IMR-90 (cell line): ENCODE results near the gene ZNF776. TPM values are rescaled to one million over a fixed set of nuclear protein-coding genes. Genes with fewer than 3 reads are reported as not detected.
"Not testable (repeated sequence)": the region's sequence is repeated elsewhere in the genome, so short reads cannot be mapped to it uniquely, and the experiment has no call there.

Experiments used
- ATAC-seq: fragments of 200-7000 bp; cut with Tn5 transposase; 2 replicates; pipeline ENCODE4 v1.9.1; 2020; ENCODE audit warnings: low read depth, mild to moderate bottlenecking, moderate library complexity
- BruUV-seq: library from RNA; stranded (reverse); fragments of 400-500 nt; replicated peaks from 2 replicates; lab custom pipeline; 2021; lab: Mats Ljungman, UMichigan
- CTCF ChIA-PET: fragments of 300-600 bp; formaldehyde crosslinking; extraction: SDS; loops from one replicate; lab custom pipeline; 2021; ENCODE audit warnings: antibody characterized with exemption; lab: Yijun Ruan, JAX
- POLR2A ChIA-PET: fragments of 300-600 bp; sonication (Branson Sonifier 250); formaldehyde crosslinking; loops from one replicate; lab custom pipeline; 2022; ENCODE audit warnings: antibody characterized with exemption; ENCODE audit not compliant: unreplicated experiment; lab: Charles Lee
- DNase-seq: peaks from one replicate; pipeline ENCODE4 v3.0.0; 2013
- H2AFZ ChIP-seq: replicated peaks from 2 replicates; pipeline ENCODE3; 2013; ENCODE audit warnings: low read length, mild to moderate bottlenecking; ENCODE audit not compliant: poor library complexity
- H2AK5ac ChIP-seq: 2 replicates; pipeline ENCODE4 v1.6.1; 2013; ENCODE audit warnings: low read depth, low read length, inconsistent platforms
- H2AK9ac ChIP-seq: replicated peaks from 2 replicates; pipeline ENCODE3; 2013; ENCODE audit warnings: mild to moderate bottlenecking, low read depth, low read length, moderate library complexity; ENCODE audit not compliant: poor library complexity
- H2BK120ac ChIP-seq: 2 replicates; pipeline ENCODE4 v1.6.1; 2013; ENCODE audit warnings: low read depth, low read length, inconsistent platforms
- H2BK15ac ChIP-seq: 3 replicates; pipeline ENCODE4 v1.6.1; 2013; ENCODE audit warnings: low read depth, low read length, inconsistent platforms
- H2BK20ac ChIP-seq: 2 replicates; pipeline ENCODE4 v1.6.1; 2013; ENCODE audit warnings: low read depth, mild to moderate bottlenecking, inconsistent platforms, low read length, moderate library complexity
- H2BK5ac ChIP-seq: 2 replicates; pipeline ENCODE4 v1.6.1; 2013; ENCODE audit warnings: mild to moderate bottlenecking, low read depth, low read length, inconsistent platforms; ENCODE audit not compliant: poor library complexity, severe bottlenecking
- H3K14ac ChIP-seq: replicated peaks from 2 replicates; pipeline ENCODE4 v1.6.1; 2013; ENCODE audit warnings: low read depth, low read length, inconsistent platforms
- H3K18ac ChIP-seq: 2 replicates; pipeline ENCODE4 v1.6.1; 2013; ENCODE audit warnings: low read depth, low read length, control low read depth
- H3K23ac ChIP-seq: 2 replicates; pipeline ENCODE4 v1.6.1; 2013; ENCODE audit warnings: low read depth, low read length, inconsistent platforms
- H3K27ac ChIP-seq: 2 replicates; pipeline ENCODE4 v1.5.1; 2013; ENCODE audit warnings: mild to moderate bottlenecking, control low read depth, low read length; ENCODE audit not compliant: insufficient read depth
- H3K27me3 ChIP-seq: 2 replicates; pipeline ENCODE4 v1.6.1; 2013; ENCODE audit warnings: low read length; ENCODE audit not compliant: control insufficient read depth, insufficient read depth
- H3K36me3 ChIP-seq: 2 replicates; pipeline ENCODE4 v1.6.1; 2013; ENCODE audit warnings: low read length, mixed read lengths; ENCODE audit not compliant: control insufficient read depth, insufficient read depth
- H3K4ac ChIP-seq: 2 replicates; pipeline ENCODE4 v1.6.1; 2013; ENCODE audit warnings: low read depth, low read length, inconsistent platforms
- H3K4me1 ChIP-seq: 2 replicates; pipeline ENCODE4 v1.6.1; 2013; ENCODE audit warnings: low read length, mixed read lengths; ENCODE audit not compliant: control insufficient read depth, insufficient read depth
- H3K4me2 ChIP-seq: 2 replicates; pipeline ENCODE4 v1.6.1; 2013; ENCODE audit warnings: low read depth, mild to moderate bottlenecking, control low read depth, low read length, moderate library complexity
- H3K4me3 ChIP-seq: 2 replicates; pipeline ENCODE4 v1.5.1; 2013; ENCODE audit warnings: low read depth, mild to moderate bottlenecking, control low read depth, low read length, moderate library complexity; ENCODE audit not compliant: insufficient read depth
- H3K56ac ChIP-seq: 2 replicates; pipeline ENCODE4 v1.6.1; 2013; ENCODE audit warnings: low read length, inconsistent platforms; ENCODE audit not compliant: insufficient read depth; ENCODE audit errors: extremely low read depth
- H3K79me1 ChIP-seq, 2 experiments: 2 replicates each; pipeline ENCODE4 v1.6.1; 2013; ENCODE audit warnings: low read length in 2 of 2, inconsistent platforms in 1 of 2, low read depth in 1 of 2
- H3K9ac ChIP-seq: 2 replicates; pipeline ENCODE4 v1.6.1; 2013; ENCODE audit warnings: low read depth, low read length, control low read depth
- H3K9me1 ChIP-seq: 2 replicates; pipeline ENCODE4 v1.6.1; 2013; ENCODE audit warnings: low read length, inconsistent platforms; ENCODE audit not compliant: insufficient read depth
- H3K9me3 ChIP-seq: 2 replicates; pipeline ENCODE4 v1.6.1; 2013; ENCODE audit warnings: low read length; ENCODE audit not compliant: control insufficient read depth, insufficient read depth
- H4K20me1 ChIP-seq: 2 replicates; pipeline ENCODE4 v1.6.1; 2013; ENCODE audit warnings: low read length, inconsistent platforms; ENCODE audit not compliant: insufficient read depth
- H4K5ac ChIP-seq: 2 replicates; pipeline ENCODE4 v1.6.1; 2013; ENCODE audit warnings: mild to moderate bottlenecking, low read depth, low read length, control low read depth
- H4K8ac ChIP-seq, 2 experiments: 2 replicates each; pipeline ENCODE4 v1.6.1; 2013; ENCODE audit warnings: low read depth in 2 of 2, low read length in 2 of 2, control low read depth in 1 of 2, inconsistent platforms in 1 of 2
- H4K91ac ChIP-seq: 2 replicates; pipeline ENCODE4 v1.6.1; 2013; ENCODE audit warnings: low read depth, low read length, inconsistent platforms; ENCODE audit not compliant: insufficient read depth
- WGBS, 2 experiments: methylation state at CpG; one replicate each; pipeline versions ENCODE4 v1.1.5 to v1.1.7; 2013; ENCODE audit warnings: missing lambda C conversion rate in 2 of 2; ENCODE audit not compliant: insufficient read length in 1 of 2; ENCODE audit errors: extremely low coverage in 2 of 2; 5-methylcytosine and 5-hydroxymethylcytosine counted together
- dilution Hi-C: fragments of 300-500 bp; cut with HindIII; formaldehyde crosslinking; loops from one replicate; pipeline ENCODE4 v1.14.3; 2018; ENCODE audit warnings: low sequenced_read_pairs; ENCODE audit not compliant: unreplicated experiment
- in situ Hi-C: fragments of 300-500 bp; cut with MboI; formaldehyde crosslinking; loops from 3 replicates; pipeline ENCODE4 v1.14.3; 2019; ENCODE audit warnings: low sequenced_read_pairs, inconsistent platforms, mixed read lengths
- intact Hi-C: fragments of 100-400 bp; cut with micrococcal nuclease; formaldehyde crosslinking; loops from 2 replicates; pipeline ENCODE4 v1.10.0; 2022
- polyA plus RNA-seq, 3 experiments: library from polyadenylated mRNA; depleted of rRNA; stranded (reverse); fragments of >200 nt; gene quantifications; 2 replicates each; pipeline ENCODE4 v1.2.3, GENCODE V29; 2012; ENCODE audit warnings: low replicate concordance in 1 of 3
- total RNA-seq: library from RNA; depleted of rRNA; stranded (reverse); fragments of >200 nt; gene quantifications from 2 replicates; pipeline ENCODE4 v1.2.3, GENCODE V29; 2012

ZNF776 gene
- total and polyA plus RNA-seq, 2 of the 4 experiments (the other 2 are of a cell fraction), result 4.3 to 14.3 TPM

DNA sequence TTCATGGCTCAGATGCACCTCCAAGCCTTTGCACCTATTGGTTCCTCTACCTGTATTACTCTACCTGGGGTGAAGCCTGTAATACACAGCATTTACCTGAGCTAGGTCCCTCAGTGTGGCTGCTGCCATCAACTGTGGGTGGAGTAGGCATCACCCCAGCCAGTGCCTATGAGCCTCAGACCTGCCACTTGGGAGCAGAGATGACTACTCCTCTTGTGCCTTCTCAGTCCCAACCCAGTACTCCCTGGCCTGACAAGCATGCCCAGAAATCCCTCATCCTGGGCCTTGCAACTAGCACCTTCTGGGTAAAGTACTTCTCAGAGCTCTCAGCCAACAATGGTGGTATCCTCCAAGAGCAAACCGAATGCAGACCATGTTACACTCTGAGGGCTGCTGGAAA is 50.0 kb downstream of the ZNF776 start:
- H3K18ac ChIP-seq, dilution Hi-C loops, H4K8ac ChIP-seq, H3K4me1 ChIP-seq, in situ Hi-C loops, H3K4me3 ChIP-seq, H4K91ac ChIP-seq, H2BK20ac ChIP-seq, DNase-seq, H2BK5ac ChIP-seq, H2AK5ac ChIP-seq, ATAC-seq, H3K27ac ChIP-seq, H2BK15ac ChIP-seq, POLR2A ChIA-PET, intact Hi-C loops, H3K23ac ChIP-seq, H3K9ac ChIP-seq, CTCF ChIA-PET, H3K4me2 ChIP-seq, H3K27me3 ChIP-seq, H2BK120ac ChIP-seq, H4K5ac ChIP-seq, H3K9me3 ChIP-seq, H3K9me1 ChIP-seq, BruUV-seq, H3K4ac ChIP-seq, H2AFZ ChIP-seq, H2AK9ac ChIP-seq, H4K20me1 ChIP-seq, H3K56ac ChIP-seq, H3K14ac ChIP-seq: not testable (repeated sequence)
- Histone ChIP-seq H3K79me1 (peaks cover 25 to 41% of the 10 kb centered on the region in 2 experiments), H3K36me3 (peaks cover 18% of the 10 kb centered on the region)
- no CpG with 5 or more reads among the region's 1 CpG for WGBS, 2 experiments
